Measurements from ENCODE around the gene KCTD15. TPM values are rescaled to one million over a fixed set of nuclear protein-coding genes. Genes with fewer than 3 reads are reported as not detected.

Gene KCTD15
- total RNA-seq, 3 donors from 2014 or later (not counting 1 experiment from before 2014, with no cell fraction given), result 0.59 to 4.7 (median 1.4) TPM

DNA sequence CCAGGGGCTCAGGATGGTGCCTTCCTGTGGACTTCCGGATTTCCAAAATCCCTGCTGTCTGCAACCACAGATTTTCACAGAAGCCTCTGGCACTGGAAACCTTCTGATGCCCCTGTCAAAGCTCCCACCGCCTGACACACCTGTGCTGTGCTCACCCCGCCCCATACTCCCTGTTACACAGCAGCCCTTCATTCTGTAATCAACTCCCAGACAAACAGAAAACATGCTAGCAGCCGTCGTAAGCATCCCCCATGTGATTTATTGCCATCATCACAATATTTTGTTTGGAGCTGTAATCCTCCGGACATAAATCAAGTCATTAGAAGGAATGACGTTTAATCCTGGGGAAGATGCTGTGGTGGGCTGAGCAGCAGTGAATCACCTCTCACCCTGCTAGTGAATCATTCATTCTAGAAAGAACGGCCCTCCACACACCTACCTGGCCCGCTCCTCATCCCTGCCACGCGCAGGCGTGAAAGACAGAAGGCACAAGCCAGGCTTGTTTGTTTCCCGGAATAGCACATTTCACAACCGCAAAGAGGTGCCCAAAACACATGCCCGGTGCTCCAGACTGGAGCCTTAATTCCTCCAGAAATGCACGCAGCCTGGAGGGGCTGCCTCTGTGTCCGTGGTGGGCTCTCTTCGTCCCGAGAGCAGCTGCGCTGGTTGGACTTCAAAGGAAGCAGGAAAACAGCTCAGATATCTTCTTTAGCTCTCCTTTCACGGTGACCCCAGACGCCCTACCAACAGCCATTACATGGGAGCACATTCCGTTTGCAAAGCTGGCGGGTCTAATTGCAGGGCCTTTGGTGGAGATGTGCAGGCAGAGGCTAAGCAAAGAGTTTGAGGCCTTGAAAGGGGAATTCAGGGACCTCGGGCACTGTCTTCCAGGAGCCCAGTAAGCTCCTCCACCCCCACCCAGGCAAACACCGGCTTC is 41.3 kb upstream of the KCTD15 start:
- ATAC-seq, result no peak
- 77% methylated on average over 26 of the region's 26 CpGs for WGBS (ENCODE audit: insufficient coverage)
- H3K27me3 Mint-ChIP-seq (ENCODE audit: low read depth in 2 of 2), result no peaks in the 10 kb centered on the region

DNA sequence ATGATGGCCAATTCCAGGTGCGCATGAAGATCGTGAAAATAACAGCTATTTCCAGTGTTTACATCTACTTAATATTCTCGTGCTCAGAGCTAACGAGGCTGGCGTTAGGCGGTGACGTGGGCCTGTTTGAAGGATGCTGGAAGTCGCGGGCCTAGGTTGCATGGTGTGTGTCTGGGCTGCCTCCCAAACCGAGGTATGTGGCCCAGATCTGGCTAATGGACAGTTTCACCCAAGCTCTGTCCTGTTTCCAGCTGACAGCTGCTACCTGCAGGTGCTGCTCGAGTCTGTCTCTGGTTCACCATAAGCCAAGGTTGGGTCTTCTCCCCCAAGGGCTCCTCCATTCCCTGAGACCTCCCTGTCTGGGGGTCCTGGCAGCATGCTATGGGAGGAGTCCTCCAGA is 40.5 kb upstream of the KCTD15 start:
- no peak for ATAC-seq
- Histone ChIP-seq H3K4me1 (ENCODE audit: control insufficient read depth, insufficient read depth, low read length) (no peaks in the 10 kb centered on the region), H3K27me3 (ENCODE audit: control insufficient read depth, insufficient read depth, low read length) (no peaks in the 10 kb centered on the region), H3K27ac (ENCODE audit: low read length) (no peak overlapping the region), H3K4me3 (ENCODE audit: low read length) (no peak overlapping the region), H3K36me3 (ENCODE audit: control insufficient read depth, insufficient read depth, low read length) (no peaks in the 10 kb centered on the region), H3K9me3 (ENCODE audit: control insufficient read depth, insufficient read depth, low read length) (no peaks in the 10 kb centered on the region)
- DNase-seq, result no peak
- no peaks in the 10 kb centered on the region for H3K4me1 Mint-ChIP-seq
- H3K9me3 Mint-ChIP-seq, result no peaks in the 10 kb centered on the region
- TF ChIP-seq, protein P1, sequence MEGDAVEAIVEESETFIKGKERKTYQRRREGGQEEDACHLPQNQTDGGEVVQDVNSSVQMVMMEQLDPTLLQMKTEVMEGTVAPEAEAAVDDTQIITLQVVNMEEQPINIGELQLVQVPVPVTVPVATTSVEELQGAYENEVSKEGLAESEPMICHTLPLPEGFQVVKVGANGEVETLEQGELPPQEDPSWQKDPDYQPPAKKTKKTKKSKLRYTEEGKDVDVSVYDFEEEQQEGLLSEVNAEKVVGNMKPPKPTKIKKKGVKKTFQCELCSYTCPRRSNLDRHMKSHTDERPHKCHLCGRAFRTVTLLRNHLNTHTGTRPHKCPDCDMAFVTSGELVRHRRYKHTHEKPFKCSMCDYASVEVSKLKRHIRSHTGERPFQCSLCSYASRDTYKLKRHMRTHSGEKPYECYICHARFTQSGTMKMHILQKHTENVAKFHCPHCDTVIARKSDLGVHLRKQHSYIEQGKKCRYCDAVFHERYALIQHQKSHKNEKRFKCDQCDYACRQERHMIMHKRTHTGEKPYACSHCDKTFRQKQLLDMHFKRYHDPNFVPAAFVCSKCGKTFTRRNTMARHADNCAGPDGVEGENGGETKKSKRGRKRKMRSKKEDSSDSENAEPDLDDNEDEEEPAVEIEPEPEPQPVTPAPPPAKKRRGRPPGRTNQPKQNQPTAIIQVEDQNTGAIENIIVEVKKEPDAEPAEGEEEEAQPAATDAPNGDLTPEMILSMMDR (IDR thresholded peaks at IDR 0.05), result no peak
- peaks cover 0 to under 1% of the 10 kb centered on the region in 2 donors for H3K27me3 Mint-ChIP-seq (ENCODE audit: low read depth in 2 of 2)
- no peak overlapping the region for H3K27ac Mint-ChIP-seq
- 88% methylated on average over 11 of the region's 11 CpGs for WGBS (ENCODE audit: insufficient coverage)
- H3K36me3 Mint-ChIP-seq, result no peaks in the 10 kb centered on the region
- no peak overlapping the region for H3K4me3 Mint-ChIP-seq
- intact Hi-C loops (cut with micrococcal nuclease), result no loop called here

More for the DNA sequence above, 41.3 kb upstream of the KCTD15 start:
- no peaks in the 10 kb centered on the region for H3K27me3 ChIP-seq (ENCODE audit: control insufficient read depth, insufficient read depth, low read length)
- H3K27ac ChIP-seq (ENCODE audit: low read length), result no peak overlapping the region
- H3K4me1 ChIP-seq (ENCODE audit: control insufficient read depth, insufficient read depth, low read length), result no peaks in the 10 kb centered on the region
- no peaks in the 10 kb centered on the region for H3K9me3 ChIP-seq (ENCODE audit: control insufficient read depth, insufficient read depth, low read length)
- TF ChIP-seq, protein P1 (IDR thresholded peaks at IDR 0.05), result no peak
- H3K4me3 ChIP-seq (ENCODE audit: low read length), result no peak overlapping the region
- no peaks in the 10 kb centered on the region for H3K36me3 ChIP-seq (ENCODE audit: control insufficient read depth, insufficient read depth, low read length)
- intact Hi-C loops (cut with micrococcal nuclease), result no loop called here
- Mint-ChIP-seq H3K27ac (no peak overlapping the region), H3K9me3 (no peaks in the 10 kb centered on the region), H3K4me1 (no peaks in the 10 kb centered on the region), H3K36me3 (no peaks in the 10 kb centered on the region), H3K4me3 (no peak overlapping the region)
- DNase-seq, result no peak

DNA sequence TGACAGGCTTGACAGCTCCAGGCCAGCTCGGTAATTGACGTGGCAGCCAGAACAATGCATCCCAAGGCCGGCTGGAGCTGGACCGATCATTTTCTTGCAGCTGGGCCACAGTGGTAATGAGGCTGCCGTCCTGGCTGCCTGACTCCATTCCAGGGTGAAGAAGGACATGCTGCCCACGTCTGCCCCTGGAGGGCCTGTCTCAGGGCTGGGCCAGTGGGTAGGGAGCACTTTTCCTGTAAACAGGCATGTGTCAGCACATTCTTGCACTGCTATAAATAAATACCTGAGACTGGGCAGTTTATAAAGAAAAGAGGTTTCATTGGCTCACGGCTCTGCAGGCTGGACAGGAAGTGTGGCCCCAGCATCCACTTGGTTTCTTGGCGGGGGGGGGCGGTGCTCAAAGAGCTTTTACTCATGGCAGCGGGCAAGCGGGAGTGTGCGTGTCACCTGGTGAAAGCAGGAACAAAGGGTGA is 38.1 kb upstream of the KCTD15 start:
- no peaks in the 10 kb centered on the region for H3K36me3 Mint-ChIP-seq
- no peak for DNase-seq
- no peak for ATAC-seq

More for the DNA sequence above, 38.1 kb upstream of the KCTD15 start:
- H3K4me3 Mint-ChIP-seq, result no peak overlapping the region
- H3K4me1 ChIP-seq (ENCODE audit: control insufficient read depth, insufficient read depth, low read length), result no peaks in the 10 kb centered on the region
- WGBS (ENCODE audit: insufficient coverage), result 34% methylated on average over 12 of the region's 12 CpGs
- peaks cover 0 to 2% of the 10 kb centered on the region in 2 donors for H3K27me3 Mint-ChIP-seq (ENCODE audit: low read depth in 2 of 2)
- no peaks in the 10 kb centered on the region for H3K9me3 ChIP-seq (ENCODE audit: control insufficient read depth, insufficient read depth, low read length)
- H3K27ac ChIP-seq (ENCODE audit: low read length), result no peak overlapping the region
- TF ChIP-seq, protein P1 (IDR thresholded peaks at IDR 0.05), result no peak
- H3K27ac Mint-ChIP-seq, result no peak overlapping the region
- no peaks in the 10 kb centered on the region for H3K36me3 ChIP-seq (ENCODE audit: control insufficient read depth, insufficient read depth, low read length)
- H3K27me3 ChIP-seq (ENCODE audit: control insufficient read depth, insufficient read depth, low read length), result no peaks in the 10 kb centered on the region
- H3K9me3 Mint-ChIP-seq, result no peaks in the 10 kb centered on the region
- no peak overlapping the region for H3K4me3 ChIP-seq (ENCODE audit: low read length)
- no peaks in the 10 kb centered on the region for H3K4me1 Mint-ChIP-seq
- intact Hi-C loops (cut with micrococcal nuclease), result no loop called here
